Measurements from ENCODE around the gene METTL23.
"Not testable (repeated sequence)": the region's sequence is repeated elsewhere in the genome, so short reads cannot be mapped to it uniquely, and the experiment has no call there.

The METTL23 gene

GRCh38 chr17:76695059-76695831, 31.4 kb upstream of the METTL23 start:
- no peak for DNase-seq (ENCODE audit: low read depth)

DNA sequence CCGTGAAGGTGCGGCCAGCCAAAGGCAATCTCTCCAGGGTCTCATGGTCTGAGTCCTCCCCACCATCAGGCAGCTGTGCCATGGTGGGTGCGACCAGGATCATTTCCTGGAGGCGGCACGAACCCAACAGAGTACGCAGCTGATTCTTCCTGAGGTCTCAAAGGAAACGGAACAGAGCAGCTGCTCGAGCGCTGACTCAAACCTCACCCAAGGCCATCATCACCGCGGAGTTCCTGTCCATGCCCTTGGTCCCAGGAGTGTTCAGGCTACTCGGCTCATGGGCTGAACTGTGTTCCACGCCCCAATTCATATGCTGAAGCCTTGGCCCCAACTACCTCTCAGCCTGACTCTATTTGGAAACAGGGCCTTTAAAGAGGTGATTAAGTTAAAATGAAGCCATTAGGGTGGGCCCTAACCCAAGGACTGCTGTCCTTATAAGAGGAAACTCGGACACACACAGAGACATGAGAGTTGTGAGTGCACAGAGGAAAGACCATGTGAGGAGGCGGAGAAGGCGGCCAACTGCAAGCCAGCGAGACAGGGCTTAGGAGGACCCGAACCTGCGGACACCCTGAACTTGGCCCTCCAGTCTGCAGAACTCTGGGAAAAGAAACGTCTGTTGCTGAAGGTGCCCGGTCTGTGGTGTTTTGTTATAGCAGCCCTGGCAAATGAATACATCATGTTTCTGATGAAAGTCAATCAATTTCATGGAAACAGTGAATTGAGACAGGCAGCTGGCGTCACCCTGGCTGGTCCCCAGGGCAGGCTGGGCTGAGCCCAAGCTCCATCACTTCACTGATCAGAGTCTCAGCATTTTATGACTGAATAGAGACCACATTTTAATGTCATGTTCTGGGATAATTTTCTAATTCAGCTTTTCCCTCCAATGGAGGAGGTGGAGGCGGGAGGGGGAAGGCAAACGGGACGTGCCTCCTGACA, 29.6 kb upstream of the METTL23 start:
- DNase-seq (ENCODE audit: low read depth): no peak

DNA sequence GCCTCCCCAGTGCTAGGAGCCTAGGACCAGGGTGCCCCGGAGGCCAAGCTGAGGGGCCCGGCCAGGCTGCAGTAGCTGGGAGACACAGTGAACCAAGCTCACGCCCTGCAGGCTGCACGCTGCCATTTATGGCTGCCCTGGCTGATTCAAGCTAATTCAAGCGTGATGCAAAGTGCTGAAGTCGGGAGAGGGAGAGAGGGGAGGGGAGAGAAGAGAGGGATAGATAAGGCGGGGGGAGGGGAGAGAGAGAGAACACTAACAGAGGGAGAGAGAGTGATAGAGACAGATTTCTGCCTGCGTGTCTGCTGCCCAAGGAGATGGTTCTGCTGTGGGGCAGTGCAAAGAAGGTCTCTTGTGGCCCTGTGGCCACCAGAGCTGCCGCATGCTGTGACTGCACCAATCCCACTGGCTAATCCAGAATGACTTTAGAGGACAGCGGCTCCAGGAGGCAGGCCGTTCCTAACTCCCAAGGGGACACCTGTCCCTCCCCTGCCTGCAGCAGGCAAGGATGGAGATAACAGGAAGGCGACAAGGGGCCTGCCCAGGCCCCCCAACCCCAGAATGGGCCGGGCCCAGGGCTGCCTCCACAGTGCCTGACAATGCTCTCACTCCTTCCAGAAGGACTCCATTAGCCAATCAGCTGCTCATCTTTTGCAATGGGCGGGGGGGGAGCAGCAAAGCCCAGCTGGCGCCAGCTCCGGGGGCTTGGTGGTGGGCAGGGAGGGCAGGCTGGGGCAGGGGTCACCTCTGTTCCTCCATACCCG, 28.8 kb upstream of the METTL23 start:
- no peak for DNase-seq (ENCODE audit: low read depth)

GRCh38 chr17:76698466-76698977, 28.1 kb upstream of the METTL23 start:
- not testable (repeated sequence) for DNase-seq (ENCODE audit: low read depth)

GRCh38 chr17:76700270-76700616, 26.4 kb upstream of the METTL23 start:
- DNase-seq (ENCODE audit: low read depth): no peak

GRCh38 chr17:76700617-76701470, 25.8 kb upstream of the METTL23 start:
- DNase-seq (ENCODE audit: low read depth): no peak

DNA sequence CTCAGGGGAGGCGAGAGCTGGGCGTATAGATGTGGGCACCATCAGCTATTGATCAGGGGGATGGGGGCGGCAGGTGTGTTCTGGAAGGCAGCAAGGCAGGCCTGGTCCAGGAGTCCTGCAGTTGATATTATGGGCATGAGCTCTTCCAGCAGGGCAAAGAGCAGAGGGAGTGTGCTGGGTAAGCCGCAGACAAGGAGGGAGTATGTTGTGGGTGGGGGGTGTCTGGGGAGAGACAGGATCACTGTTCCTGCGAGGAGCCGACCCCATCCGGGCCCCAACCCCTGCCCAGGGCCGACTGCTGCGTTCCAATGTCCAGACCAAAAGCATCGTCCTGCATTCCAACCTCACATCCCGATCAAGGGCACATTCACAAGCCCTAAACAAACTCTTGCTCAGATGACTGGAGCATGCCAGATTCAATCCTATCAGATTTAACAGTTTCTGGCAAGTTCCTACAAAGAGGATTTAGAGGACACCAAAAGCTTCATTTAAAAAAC, 25.1 kb upstream of the METTL23 start:
- DNase-seq (ENCODE audit: low read depth): no peak

- DNase-seq (ENCODE audit: low read depth): no peak
Observed at GRCh38 chr17:76702076-76702475, 24.6 kb upstream of the METTL23 start.

GRCh38 chr17:76702941-76703637, 23.6 kb upstream of the METTL23 start:
- no peak for DNase-seq (ENCODE audit: low read depth)

GRCh38 chr17:76704805-76705204, 21.8 kb upstream of the METTL23 start:
- DNase-seq (ENCODE audit: low read depth): no peak

GRCh38 chr17:76706817-76707216, 19.8 kb upstream of the METTL23 start:
- no peak for DNase-seq (ENCODE audit: low read depth)

DNA sequence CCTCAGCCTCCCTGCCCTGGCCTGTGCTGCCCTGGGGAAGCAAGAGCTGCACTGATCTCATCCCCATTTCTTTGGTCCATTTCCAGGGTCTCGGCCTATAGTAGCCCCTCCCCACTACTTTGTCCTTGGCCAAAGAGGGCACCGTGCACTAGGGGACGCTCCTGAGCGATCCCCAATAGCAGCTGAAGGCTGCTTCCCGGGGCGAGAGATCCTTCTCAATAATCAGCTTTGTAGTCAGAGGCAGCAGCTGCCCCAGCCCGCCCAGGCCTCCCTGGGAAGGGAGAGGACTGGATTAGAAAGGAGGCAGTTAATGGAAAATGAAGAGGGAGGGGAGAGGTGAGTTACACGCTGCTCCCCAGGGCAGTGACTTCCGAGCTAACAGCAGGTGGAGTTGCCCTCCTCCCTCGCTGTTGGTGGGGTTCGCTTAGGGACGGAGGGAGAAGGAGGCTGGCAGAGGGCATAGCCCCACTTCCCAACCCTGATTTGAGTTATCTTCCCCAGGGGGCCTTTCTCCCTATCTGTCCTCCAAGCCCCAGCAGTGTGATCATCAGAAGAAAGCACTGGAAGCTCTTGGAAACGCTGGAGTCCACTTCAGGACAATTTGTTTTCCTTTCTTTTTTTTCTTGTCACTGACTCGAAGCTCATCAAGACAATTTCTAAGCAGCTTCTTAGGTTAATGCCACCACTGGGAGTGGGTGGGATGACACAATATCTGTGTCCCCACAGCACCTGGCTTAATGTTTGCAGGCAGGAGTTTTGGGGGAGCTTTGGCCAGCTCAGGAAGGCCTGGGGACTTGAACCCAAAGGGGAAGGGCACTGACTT, 18.4 kb upstream of the METTL23 start:
- no peak for DNase-seq (ENCODE audit: low read depth)

GRCh38 chr17:76709077-76709950, 17.3 kb upstream of the METTL23 start:
- DNase-seq (ENCODE audit: low read depth): no peak

DNA sequence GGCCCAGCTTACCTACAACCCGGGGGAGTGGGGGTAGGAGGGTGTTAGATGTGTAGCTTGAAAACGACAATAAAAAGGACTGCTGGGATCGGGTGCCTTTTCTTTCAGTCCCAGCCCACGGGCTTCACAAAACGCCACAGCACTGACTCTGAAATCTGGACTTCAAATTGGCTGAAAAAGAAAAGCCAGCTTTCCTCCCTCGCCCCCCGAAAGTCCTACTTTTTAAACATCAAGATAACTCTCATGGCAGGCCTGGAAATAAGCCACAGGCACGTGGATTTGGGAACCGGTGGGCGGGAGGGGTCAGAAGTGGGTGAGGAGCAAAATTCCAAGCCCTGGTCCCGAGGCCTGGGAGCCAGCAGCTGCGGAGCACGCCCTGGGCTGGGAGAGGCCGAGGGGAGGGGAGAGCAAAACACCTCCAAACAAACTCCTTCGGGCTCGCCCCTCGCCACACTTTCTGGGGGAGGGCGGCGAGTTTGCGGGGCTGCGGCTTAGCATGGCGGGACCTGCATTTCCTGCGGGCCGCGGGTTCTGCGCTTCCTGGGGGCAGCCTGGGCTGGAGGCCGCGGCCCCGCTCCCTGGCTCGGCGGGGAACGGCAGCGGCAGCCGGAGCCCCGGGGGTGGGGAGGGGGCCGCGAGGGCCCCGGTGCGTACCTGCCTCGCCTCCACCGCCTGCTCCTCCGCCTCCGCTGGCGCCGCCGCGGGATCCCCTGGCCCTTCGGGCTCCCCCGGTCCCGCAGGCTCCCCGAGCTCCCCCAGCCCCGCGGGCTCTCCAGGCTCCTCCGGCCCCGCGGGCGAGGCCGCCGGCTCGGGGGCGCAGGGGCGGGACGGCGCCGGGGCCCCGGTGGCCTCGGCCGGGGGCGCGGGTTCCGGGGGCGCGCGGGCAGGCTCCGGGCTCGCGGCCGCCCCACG, 16.4 kb upstream of the METTL23 start:
- DNase-seq (ENCODE audit: low read depth): not testable (repeated sequence)

DNA sequence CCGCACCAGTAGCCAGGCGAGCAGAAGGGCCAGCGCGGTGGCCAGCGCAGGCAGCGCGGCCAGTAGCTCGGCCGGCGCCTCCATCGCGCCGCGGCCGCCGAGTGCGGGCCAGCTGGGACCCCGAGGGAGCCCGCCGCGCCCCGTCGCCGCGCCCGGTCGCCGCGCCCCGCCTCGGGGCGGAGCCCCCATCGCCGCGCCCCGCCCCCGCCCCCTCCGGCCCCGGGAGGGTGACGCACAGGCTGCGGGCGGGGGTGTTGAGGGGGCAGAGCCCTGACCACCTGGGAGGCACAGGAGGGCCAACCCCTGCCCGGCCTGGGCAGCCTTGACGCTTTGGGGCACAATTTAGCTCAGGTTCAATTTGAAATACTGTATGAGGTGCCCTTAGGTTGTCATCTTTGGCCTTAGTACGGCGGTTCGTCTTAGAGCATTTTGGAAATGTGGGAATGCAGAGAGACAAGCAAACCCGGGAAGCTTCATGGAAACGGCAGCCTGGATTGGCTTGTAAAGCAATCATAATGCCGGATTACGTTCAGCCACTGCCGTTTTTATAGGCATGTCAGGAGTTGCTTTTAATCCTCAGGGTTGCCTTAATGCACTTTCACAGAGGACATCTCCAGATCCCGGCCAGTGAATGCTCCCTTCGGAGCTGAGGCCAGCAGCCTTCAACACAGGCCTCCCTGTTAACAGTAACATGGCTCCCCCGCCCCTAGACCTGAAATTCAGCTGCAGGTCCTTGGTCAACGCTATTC, 15.6 kb upstream of the METTL23 start, which contains the start of gene MXRA7:
Gene MXRA7 (minus strand): TSS at position 103 of the 749 bp plus-strand sequence. CDS start 19 bp downstream, at position 84.
- no peak for DNase-seq (ENCODE audit: low read depth)

GRCh38 chr17:76712321-76712720, 14.3 kb upstream of the METTL23 start:
- DNase-seq (ENCODE audit: low read depth): not testable (repeated sequence)

DNA sequence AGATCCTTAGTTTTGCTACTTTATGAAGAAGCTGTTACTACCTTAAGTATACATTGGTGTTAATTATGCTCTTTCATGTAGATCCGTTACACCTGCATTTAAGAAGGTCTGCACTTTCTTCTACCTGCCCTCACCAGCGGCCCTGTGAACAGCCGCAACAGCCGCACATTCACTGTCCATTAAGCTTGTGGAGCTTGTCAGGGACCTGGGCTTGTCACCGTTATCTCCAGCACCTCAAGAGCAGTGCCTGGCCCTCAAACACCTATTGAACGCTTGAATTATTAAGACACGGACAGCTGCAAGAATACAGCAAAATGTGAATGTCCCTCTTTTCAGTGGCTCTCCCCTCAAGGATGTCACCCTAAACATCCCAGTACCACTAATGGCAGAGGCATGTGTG, 12.9 kb upstream of the METTL23 start:
- no peak for DNase-seq (ENCODE audit: low read depth)

Data from stimulated activated CD8-positive, alpha-beta memory T cell treated with anti-CD3 and anti-CD28 coated beads, Interleukin-7, amount 100 ng/mL, for 24 hours (primary cell).